HG02678 (cell line): ENCODE measurements around the gene CAMSAP3.

ENCODE experiments used
- ATAC-seq: cut with Tn5 transposase; IDR thresholded peaks from one replicate; pipeline ENCODE4 v1.9.1; 2021; ENCODE audit warnings: mild to moderate bottlenecking, moderate library complexity; ENCODE audit not compliant: unreplicated experiment

CAMSAP3 gene

GRCh38 chr19:7646426-7646700, 50.7 kb downstream of the CAMSAP3 start:
- no peak for ATAC-seq

GRCh38 chr19:7647156-7647555, 51.5 kb downstream of the CAMSAP3 start:
- no peak for ATAC-seq

GRCh38 chr19:7648265-7649014, 52.8 kb downstream of the CAMSAP3 start:
- no peak for ATAC-seq

- ATAC-seq: no peak
Observed at GRCh38 chr19:7650148-7650547, 54.5 kb downstream of the CAMSAP3 start.

- ATAC-seq: no peak
Observed at GRCh38 chr19:7652061-7652641, 56.5 kb downstream of the CAMSAP3 start.

- no peak for ATAC-seq
Observed at GRCh38 chr19:7654401-7654800, 58.7 kb downstream of the CAMSAP3 start.

- ATAC-seq: no peak
Observed at GRCh38 chr19:7655581-7655980, 59.9 kb downstream of the CAMSAP3 start.

GRCh38 chr19:7657131-7657751, 61.6 kb downstream of the CAMSAP3 start:
- no peak for ATAC-seq

GRCh38 chr19:7658219-7658686, 62.6 kb downstream of the CAMSAP3 start:
- peak; percentile 72 for ATAC-seq

- ATAC-seq: no peak
Observed at GRCh38 chr19:7661744-7662538, 66.3 kb downstream of the CAMSAP3 start.

GRCh38 chr19:7662657-7663056, 67.0 kb downstream of the CAMSAP3 start:
- ATAC-seq: no peak

GRCh38 chr19:7663706-7664105, 68.0 kb downstream of the CAMSAP3 start:
- no peak for ATAC-seq

GRCh38 chr19:7665076-7665475, 69.4 kb downstream of the CAMSAP3 start:
- ATAC-seq: no peak
